Keratinocyte (primary cell): ENCODE measurements around the gene XRCC3. TPM values are rescaled to one million over a fixed set of nuclear protein-coding genes. Genes with fewer than 3 reads are reported as not detected.
A peak's percentile ranks its signal among the peaks of the same experiment; 100 is the strongest.

Source experiments
- DNase-seq: peaks from one replicate; pipeline ENCODE4 v3.0.0-alpha.2; 2011; ENCODE audit warnings: low read depth, missing footprints, low spot score
- FAIRE-seq: peaks from 2 replicates; lab custom pipeline; 2011; peaks lifted over from hg19 to GRCh38; lab: Jason Lieb, UNC
- H2AFZ ChIP-seq: 2 replicates; pipeline ENCODE4 v1.6.0; 2012; ENCODE audit warnings: low read length, control low read depth, inconsistent platforms; ENCODE audit not compliant: control insufficient read depth
- H3K27ac ChIP-seq: 2 replicates; pipeline ENCODE4 v1.5.1; 2011; ENCODE audit warnings: low read length; ENCODE audit not compliant: control insufficient read depth, insufficient read depth
- H3K27me3 ChIP-seq: 3 replicates; pipeline ENCODE4 v1.6.0; 2011; ENCODE audit warnings: low read length; ENCODE audit not compliant: control insufficient read depth, insufficient read depth; ENCODE audit errors: extremely low read depth
- H3K36me3 ChIP-seq, 2 experiments: 2 replicates in 1 of 2; 3 replicates in 1 of 2; pipeline ENCODE4 v1.5.1; 2011; ENCODE audit warnings: low read length in 2 of 2, mild to moderate bottlenecking in 1 of 2; ENCODE audit not compliant: control insufficient read depth in 2 of 2, insufficient read depth in 2 of 2; ENCODE audit errors: extremely low read depth in 1 of 2
- H3K4me1 ChIP-seq: 3 replicates; pipeline ENCODE4 v1.5.1; 2011; ENCODE audit warnings: low read length; ENCODE audit not compliant: control insufficient read depth, insufficient read depth; ENCODE audit errors: extremely low read depth
- H3K4me2 ChIP-seq: 3 replicates; pipeline ENCODE4 v1.6.0; 2011; ENCODE audit warnings: low read depth, low read length; ENCODE audit not compliant: control insufficient read depth, insufficient read depth; ENCODE audit errors: extremely low read depth
- H3K4me3 ChIP-seq, 3 experiments: fragments of 200-600 bp in 1 of 3; sonication (generic) in 1 of 3; 2 replicates in 2 of 3; 3 replicates in 1 of 3; pipeline ENCODE4 v1.5.1; 2011 to 2016; ENCODE audit warnings: low read length in 3 of 3, mild to moderate bottlenecking in 3 of 3, control low read depth in 2 of 3, inconsistent platforms in 1 of 3, low read depth in 1 of 3, mixed read lengths in 1 of 3, mixed run types in 1 of 3, moderate library complexity in 1 of 3; ENCODE audit not compliant: control insufficient read depth in 2 of 3, insufficient read depth in 2 of 3; ENCODE audit errors: extremely low read depth in 1 of 3
- H3K79me2 ChIP-seq: 2 replicates; pipeline ENCODE4 v1.6.0; 2012; ENCODE audit warnings: low read length; ENCODE audit not compliant: control insufficient read depth, insufficient read depth
- H3K9ac ChIP-seq: 3 replicates; pipeline ENCODE4 v1.6.0; 2011; ENCODE audit warnings: low read length; ENCODE audit not compliant: control insufficient read depth, insufficient read depth; ENCODE audit errors: extremely low read depth
- H3K9me1 ChIP-seq: 3 replicates; pipeline ENCODE4 v1.6.0; 2011; ENCODE audit warnings: low read length; ENCODE audit not compliant: control insufficient read depth, insufficient read depth; ENCODE audit errors: extremely low read depth
- H3K9me3 ChIP-seq: 2 replicates; pipeline ENCODE4 v1.5.1; 2012; ENCODE audit warnings: low read depth, low read length; ENCODE audit not compliant: control insufficient read depth
- H4K20me1 ChIP-seq: 3 replicates; pipeline ENCODE4 v1.6.0; 2011; ENCODE audit warnings: low read length; ENCODE audit not compliant: control insufficient read depth, insufficient read depth; ENCODE audit errors: extremely low read depth
- CTCF ChIP-seq, 3 experiments: IDR thresholded peaks in 1 of 3; conservative IDR thresholded peaks in 1 of 3; optimal IDR thresholded peaks in 1 of 3; 2 replicates in 2 of 3; 3 replicates in 1 of 3; pipeline versions ENCODE3 to v1.5.1; 2011; ENCODE audit warnings: low read length in 3 of 3, mild to moderate bottlenecking in 3 of 3, moderate library complexity in 2 of 3, control low read depth in 1 of 3, inconsistent platforms in 1 of 3; ENCODE audit not compliant: insufficient read depth in 2 of 3; ENCODE audit errors: extremely low read depth in 1 of 3
- EZH2 ChIP-seq: IDR thresholded peaks from one replicate; pipeline ENCODE4 v1.6.1; 2012; ENCODE audit warnings: inconsistent platforms, mild to moderate bottlenecking, low read length, moderate library complexity
- dilution Hi-C: fragments of 300-500 bp; cut with MboI; formaldehyde crosslinking; loops from one replicate; pipeline ENCODE4 v1.7.0; 2020; ENCODE audit warnings: low sequenced_read_pairs; ENCODE audit not compliant: extremely low pct_ligation_motif_present
- polyA plus RNA-seq, 5 experiments: library from polyadenylated mRNA; depleted of rRNA in 3 of 5; stranded (reverse) in 3 of 5; stranded (forward) in 1 of 5; unstranded in 1 of 5; fragments of >200 nt; gene quantifications; 1 replicate in 1 of 5; 2 replicates in 3 of 5; 3 replicates in 1 of 5; pipeline versions ENCODE4 v1.2.1 to v1.2.3, GENCODE V29; 2011 to 2012; ENCODE audit warnings: missing spikeins in 2 of 5, low read depth in 1 of 5, low replicate concordance in 1 of 5

Gene XRCC3
- polyA plus RNA-seq, 1 donor (not counting 4 experiments of a cell fraction or from before 2014, with no cell fraction given), result 21.0 TPM

GRCh38 chr14:103698380-103699260, 16.6 kb downstream of the XRCC3 start:
- peaks cover 13% of the 10 kb centered on the region for H3K79me2 ChIP-seq
- peak overlapping the region; percentile 22 for H3K9ac ChIP-seq
- no peak for TF ChIP-seq EZH2
- TF ChIP-seq CTCF (optimal IDR thresholded peaks at IDR 0.05 in 1 of 3, IDR thresholded peaks at IDR 0.05 in 1 of 3, conservative IDR thresholded peaks at IDR 0.05 in 1 of 3; ENCODE audit: extremely low read depth in 1 of 3, insufficient read depth in 2 of 3, low read length in 3 of 3), result no peak
- H3K9me1 ChIP-seq, result no peaks in the 10 kb centered on the region
- H3K27me3 ChIP-seq, result no peaks in the 10 kb centered on the region
- peaks cover 18% of the 10 kb centered on the region for H3K4me1 ChIP-seq
- FAIRE-seq (peak; percentile 49), DNase-seq (no peak)
- peaks cover 15% of the 10 kb centered on the region for H4K20me1 ChIP-seq
- no peak overlapping the region for H2AFZ ChIP-seq
- H3K4me2 ChIP-seq, result no peak overlapping the region
- dilution Hi-C loops, result no loop called here
- H3K9me3 ChIP-seq, result no peaks in the 10 kb centered on the region
- peaks cover 37 to 43% of the 10 kb centered on the region in 2 experiments for H3K36me3 ChIP-seq
- no peak overlapping the region for H3K4me3 ChIP-seq
- peak overlapping the region; percentile 26 for H3K27ac ChIP-seq

- Histone ChIP-seq H3K9ac (no peak overlapping the region), H3K4me3 (no peak overlapping the region), H3K79me2 (peaks cover 13% of the 10 kb centered on the region), H3K36me3 (peaks cover 41 to 42% of the 10 kb centered on the region in 2 experiments), H3K27me3 (no peaks in the 10 kb centered on the region), H3K9me3 (no peaks in the 10 kb centered on the region), H3K4me1 (peaks cover 26% of the 10 kb centered on the region), H4K20me1 (peaks cover 24% of the 10 kb centered on the region), H3K27ac (no peak overlapping the region), H2AFZ (no peak overlapping the region), H3K4me2 (no peak overlapping the region), H3K9me1 (no peaks in the 10 kb centered on the region)
- FAIRE-seq, result no peak
- dilution Hi-C loops, result no loop called here
- TF ChIP-seq CTCF (optimal IDR thresholded peaks at IDR 0.05 in 1 of 3, IDR thresholded peaks at IDR 0.05 in 1 of 3, conservative IDR thresholded peaks at IDR 0.05 in 1 of 3; ENCODE audit: extremely low read depth in 1 of 3, insufficient read depth in 2 of 3, low read length in 3 of 3) (no peak), EZH2 (no peak)
- DNase-seq, result no peak
Observed at GRCh38 chr14:103697603-103698379, 17.5 kb downstream of the XRCC3 start.
